Ectodermal cell (in vitro differentiated cells): ENCODE results near the gene NFATC3.

ENCODE experiments used
- H3K27ac ChIP-seq: 2 replicates; pipeline ENCODE4 v1.7.0; 2013; ENCODE audit warnings: mild to moderate bottlenecking, low read depth, low read length; ENCODE audit not compliant: insufficient read depth, poor library complexity, severe bottlenecking
- H3K27me3 ChIP-seq: 2 replicates; pipeline ENCODE4 v1.7.0; 2013; ENCODE audit warnings: mild to moderate bottlenecking, low read length; ENCODE audit not compliant: insufficient read depth, control insufficient read depth, poor library complexity, severe bottlenecking
- H3K36me3 ChIP-seq: one replicate; pipeline ENCODE4 v1.7.0; 2013; ENCODE audit warnings: low read length; ENCODE audit not compliant: control insufficient read depth, insufficient read depth
- H3K4me1 ChIP-seq: one replicate; pipeline ENCODE4 v1.7.0; 2013; ENCODE audit warnings: low read length; ENCODE audit not compliant: control insufficient read depth, insufficient read depth
- H3K4me3 ChIP-seq: 2 replicates; pipeline ENCODE4 v1.7.0; 2013; ENCODE audit warnings: low read depth, low read length, control low read depth; ENCODE audit not compliant: insufficient read depth
- H3K9me3 ChIP-seq: 2 replicates; pipeline ENCODE4 v1.7.0; 2013; ENCODE audit warnings: mild to moderate bottlenecking, low read length, moderate library complexity; ENCODE audit not compliant: control insufficient read depth
- WGBS, 2 experiments: methylation state at CpG; one replicate each; pipeline ENCODE4 v1.1.7; 2013; ENCODE audit warnings: missing lambda C conversion rate in 2 of 2; 5-methylcytosine and 5-hydroxymethylcytosine counted together

NFATC3 gene

DNA sequence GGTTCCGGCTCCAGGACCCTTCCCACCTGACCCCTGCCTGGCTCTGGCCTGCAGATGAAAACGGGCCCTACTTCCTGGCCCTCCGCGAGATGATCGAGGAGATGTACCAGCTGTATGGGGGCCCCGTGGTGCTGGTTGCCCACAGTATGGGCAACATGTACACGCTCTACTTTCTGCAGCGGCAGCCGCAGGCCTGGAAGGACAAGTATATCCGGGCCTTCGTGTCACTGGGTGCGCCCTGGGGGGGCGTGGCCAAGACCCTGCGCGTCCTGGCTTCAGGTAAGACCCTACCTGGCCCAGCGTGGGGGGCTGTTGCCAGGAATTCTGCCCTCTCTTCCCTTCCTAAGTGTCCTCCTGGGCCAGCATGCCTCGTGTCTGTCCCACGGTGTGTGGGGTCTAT is 170.5 kb downstream of the NFATC3 start:
- Histone ChIP-seq H3K4me3 (no peak overlapping the region), H3K36me3 (no peaks in the 10 kb centered on the region), H3K9me3 (no peaks in the 10 kb centered on the region), H3K27ac (no peak overlapping the region), H3K4me1 (peaks cover 5% of the 10 kb centered on the region), H3K27me3 (no peaks in the 10 kb centered on the region)
- 94% methylated on average over 18 of the region's 18 CpGs for WGBS, 2 experiments

DNA sequence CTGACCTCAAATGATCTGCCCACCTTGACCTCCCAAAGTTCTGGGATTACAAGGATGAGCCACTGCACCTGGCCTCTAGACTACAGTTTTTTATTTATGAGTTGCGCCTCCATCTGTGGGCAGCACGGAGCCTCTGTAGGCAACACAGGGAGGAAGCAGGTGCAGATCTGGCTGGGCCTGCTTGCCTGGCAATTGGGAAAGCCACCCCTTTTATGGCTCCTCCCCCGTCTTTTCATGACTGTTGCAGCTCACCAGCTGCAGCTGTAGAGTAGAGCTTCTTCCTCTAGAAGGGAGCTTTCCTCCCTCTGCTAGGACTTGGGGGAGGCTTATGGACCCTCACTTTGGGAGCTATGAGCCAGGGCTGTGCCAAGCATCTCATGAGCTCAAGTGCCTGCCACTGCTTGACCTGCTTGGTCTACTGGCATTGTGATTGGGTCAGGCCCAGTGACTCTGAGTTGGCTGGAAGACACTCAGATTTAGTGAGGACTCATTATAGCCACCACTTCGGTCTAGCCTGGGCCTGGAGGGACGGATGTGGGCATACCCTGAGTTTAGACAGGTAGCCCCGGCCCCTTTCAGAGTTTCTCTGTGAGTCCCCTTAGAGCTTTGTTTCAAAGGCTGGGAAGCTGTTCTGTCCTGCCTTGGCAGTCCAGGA is 172.2 kb downstream of the NFATC3 start:
- WGBS, 2 experiments, result 90 to 94% methylated on average over 6 of the region's 6 CpGs
- Histone ChIP-seq H3K27ac (no peak overlapping the region), H3K4me3 (no peak overlapping the region), H3K4me1 (peaks cover 5% of the 10 kb centered on the region), H3K36me3 (no peaks in the 10 kb centered on the region), H3K9me3 (no peaks in the 10 kb centered on the region), H3K27me3 (no peaks in the 10 kb centered on the region)

DNA sequence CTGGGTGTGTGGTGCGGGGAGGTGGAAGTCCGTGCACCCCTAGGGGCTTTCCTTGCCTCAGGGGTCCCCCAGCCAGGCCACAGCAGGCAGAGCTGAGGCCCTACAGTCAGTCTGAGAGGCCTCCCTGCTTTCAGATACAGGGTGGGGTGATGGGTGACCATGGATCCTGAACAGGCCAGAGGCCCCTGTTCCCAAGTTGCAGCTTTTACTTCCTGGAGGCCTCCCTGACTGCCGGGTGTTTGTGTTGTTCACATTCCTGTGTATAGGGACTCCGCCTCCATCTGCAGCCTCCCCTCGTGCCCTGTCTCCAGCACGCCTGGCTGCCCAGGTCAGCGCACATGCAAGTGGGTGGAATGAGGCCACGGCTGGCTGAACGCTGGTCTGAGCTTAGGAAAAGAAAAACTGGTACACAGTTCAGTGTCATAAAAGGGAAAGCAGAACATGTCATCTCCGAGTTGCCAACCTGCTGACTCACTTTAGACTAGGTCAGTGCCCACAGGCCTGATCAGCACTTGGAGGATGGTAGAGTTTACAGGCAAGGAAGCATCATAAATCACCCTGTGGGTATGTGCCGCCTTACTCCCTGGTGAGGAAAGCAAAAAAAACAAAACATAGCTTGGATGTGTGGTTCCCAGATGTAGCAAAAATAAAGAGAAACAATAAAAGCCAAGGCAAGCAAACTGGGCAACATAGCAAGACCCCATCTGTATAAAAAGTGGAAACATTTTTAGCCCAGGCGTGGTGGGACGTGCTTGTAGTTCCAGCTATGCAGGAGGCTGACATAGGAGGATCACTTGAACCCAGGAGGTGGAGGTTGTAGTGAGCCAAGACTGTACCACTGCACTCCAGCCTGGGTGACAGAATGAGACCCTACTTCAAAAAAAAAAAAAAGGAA is 173.0 kb downstream of the NFATC3 start:
- Histone ChIP-seq H3K9me3 (no peaks in the 10 kb centered on the region), H3K27me3 (peaks cover 2% of the 10 kb centered on the region), H3K4me3 (no peak overlapping the region), H3K27ac (no peak overlapping the region), H3K36me3 (no peaks in the 10 kb centered on the region), H3K4me1 (peaks cover 5% of the 10 kb centered on the region)
- 90% methylated on average over 13 of the region's 13 CpGs for WGBS, 2 experiments

DNA sequence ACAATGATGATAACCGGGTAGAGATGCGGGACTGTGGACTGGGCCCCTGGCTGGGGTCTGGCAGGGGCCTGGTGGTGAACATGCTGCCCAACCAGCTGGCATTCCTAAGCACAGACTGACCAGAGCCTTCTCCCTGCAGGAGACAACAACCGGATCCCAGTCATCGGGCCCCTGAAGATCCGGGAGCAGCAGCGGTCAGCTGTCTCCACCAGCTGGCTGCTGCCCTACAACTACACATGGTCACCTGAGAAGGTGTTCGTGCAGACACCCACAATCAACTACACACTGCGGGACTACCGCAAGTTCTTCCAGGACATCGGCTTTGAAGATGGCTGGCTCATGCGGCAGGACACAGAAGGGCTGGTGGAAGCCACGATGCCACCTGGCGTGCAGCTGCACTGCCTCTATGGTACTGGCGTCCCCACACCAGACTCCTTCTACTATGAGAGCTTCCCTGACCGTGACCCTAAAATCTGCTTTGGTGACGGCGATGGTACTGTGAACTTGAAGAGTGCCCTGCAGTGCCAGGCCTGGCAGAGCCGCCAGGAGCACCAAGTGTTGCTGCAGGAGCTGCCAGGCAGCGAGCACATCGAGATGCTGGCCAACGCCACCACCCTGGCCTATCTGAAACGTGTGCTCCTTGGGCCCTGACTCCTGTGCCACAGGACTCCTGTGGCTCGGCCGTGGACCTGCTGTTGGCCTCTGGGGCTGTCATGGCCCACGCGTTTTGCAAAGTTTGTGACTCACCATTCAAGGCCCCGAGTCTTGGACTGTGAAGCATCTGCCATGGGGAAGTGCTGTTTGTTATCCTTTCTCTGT is 174.0 kb downstream of the NFATC3 start:
- H3K27ac ChIP-seq, result no peak overlapping the region
- H3K9me3 ChIP-seq, result no peaks in the 10 kb centered on the region
- no peaks in the 10 kb centered on the region for H3K36me3 ChIP-seq
- H3K4me1 ChIP-seq, result peaks cover 5% of the 10 kb centered on the region
- WGBS, 2 experiments, result 94 to 95% methylated on average over 27 of the region's 27 CpGs
- H3K4me3 ChIP-seq, result no peak overlapping the region
- H3K27me3 ChIP-seq, result peaks cover 11% of the 10 kb centered on the region

DNA sequence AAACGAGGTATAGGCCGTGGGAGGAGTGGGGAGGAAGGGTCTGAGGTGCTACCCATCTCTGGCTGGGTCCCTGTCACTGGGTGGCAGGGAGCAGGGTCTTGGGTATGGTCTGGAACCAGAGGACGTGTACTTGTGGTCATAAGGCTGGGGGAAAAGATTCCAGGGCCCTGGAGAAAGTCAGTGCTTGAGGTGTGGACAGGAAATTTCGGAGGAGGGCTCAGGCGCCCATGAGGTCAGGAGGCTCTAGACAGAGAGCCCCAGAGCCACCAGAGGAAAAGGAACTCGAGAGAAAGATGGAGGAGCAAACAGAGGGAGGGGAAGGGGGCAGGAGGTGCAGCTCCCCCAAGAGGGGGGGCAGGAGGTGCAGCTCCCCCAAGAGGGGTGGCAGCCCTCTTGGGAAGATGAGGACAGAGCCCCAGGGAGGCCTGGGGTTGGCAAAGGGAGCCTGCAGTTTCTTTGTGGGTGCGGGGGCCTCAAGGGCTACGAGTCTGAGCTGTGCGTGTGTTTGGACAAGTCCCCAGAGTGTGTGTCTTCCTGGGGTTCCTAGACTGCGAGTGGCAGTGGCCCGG is 178.5 kb downstream of the NFATC3 start:
- 46 to 47% methylated on average over 11 of the region's 11 CpGs for WGBS, 2 experiments
- H3K36me3 ChIP-seq, result no peaks in the 10 kb centered on the region
- no peak overlapping the region for H3K27ac ChIP-seq
- H3K4me3 ChIP-seq, result peak overlapping the region; percentile 83
- peaks cover 23% of the 10 kb centered on the region for H3K27me3 ChIP-seq
- peaks cover 14% of the 10 kb centered on the region for H3K4me1 ChIP-seq
- no peaks in the 10 kb centered on the region for H3K9me3 ChIP-seq

DNA sequence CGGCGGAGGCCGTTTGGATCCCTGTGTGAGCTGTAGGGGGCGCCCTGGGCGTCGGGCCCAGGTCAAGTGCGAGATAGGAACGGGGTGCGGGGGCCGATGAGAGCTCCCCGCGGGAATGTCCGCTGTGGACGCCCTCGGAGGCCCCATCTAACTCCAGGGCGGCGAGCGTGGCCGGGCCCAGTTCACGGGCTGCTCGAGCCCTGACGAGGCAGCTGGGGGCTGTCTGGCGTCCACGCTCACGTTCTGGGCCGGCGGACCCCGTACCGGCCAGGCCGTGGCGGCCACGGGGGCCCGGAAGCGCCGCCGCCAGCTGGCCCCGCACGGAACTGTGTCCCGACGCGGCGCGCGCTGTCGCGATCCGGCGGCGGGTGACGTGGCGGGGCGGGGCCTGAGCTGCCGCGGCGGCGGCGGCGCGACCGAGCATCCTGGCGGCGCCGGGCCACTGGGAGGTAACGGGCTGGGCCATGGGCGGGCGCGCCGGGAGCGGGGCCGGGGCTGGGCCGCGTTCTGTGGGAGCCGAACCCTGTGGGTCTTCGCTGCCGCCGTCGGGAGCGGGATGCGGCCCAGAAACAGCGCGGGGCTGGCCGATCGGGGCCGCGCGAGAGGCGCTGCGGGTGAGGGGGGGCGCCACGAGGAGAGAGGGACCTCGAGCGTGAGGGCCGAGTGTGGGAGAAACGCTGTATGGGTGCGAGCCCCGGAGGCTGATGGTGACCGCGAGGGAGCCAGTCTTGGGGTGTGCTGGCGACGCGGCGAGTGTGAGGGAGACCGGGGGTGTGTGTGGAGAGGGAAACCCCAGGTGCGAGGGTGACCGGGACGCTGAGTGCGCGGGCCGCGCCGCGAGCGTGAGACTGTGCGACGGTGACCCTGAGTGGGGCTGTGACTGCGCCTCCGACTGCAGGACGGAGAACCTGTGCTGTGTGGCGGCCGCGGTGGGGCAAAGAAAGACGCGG is 179.2 kb downstream of the NFATC3 start, which contains the start of gene SLC7A6:
TSS of gene SLC7A6 (plus strand) at position 399 of the 950 bp plus-strand sequence. CDS start 10,201 bp downstream, outside the sequence.
- WGBS, 2 experiments, result 1% methylated on average over 123 of the region's 123 CpGs
- H3K9me3 ChIP-seq, result no peaks in the 10 kb centered on the region
- H3K36me3 ChIP-seq, result no peaks in the 10 kb centered on the region
- peaks cover 23% of the 10 kb centered on the region for H3K27me3 ChIP-seq
- H3K4me3 ChIP-seq, result peak within 1 kb of the TSS; percentile 83
- H3K27ac ChIP-seq, result no peak within 1 kb of the TSS
- H3K4me1 ChIP-seq, result peaks cover 17% of the 10 kb centered on the region

DNA sequence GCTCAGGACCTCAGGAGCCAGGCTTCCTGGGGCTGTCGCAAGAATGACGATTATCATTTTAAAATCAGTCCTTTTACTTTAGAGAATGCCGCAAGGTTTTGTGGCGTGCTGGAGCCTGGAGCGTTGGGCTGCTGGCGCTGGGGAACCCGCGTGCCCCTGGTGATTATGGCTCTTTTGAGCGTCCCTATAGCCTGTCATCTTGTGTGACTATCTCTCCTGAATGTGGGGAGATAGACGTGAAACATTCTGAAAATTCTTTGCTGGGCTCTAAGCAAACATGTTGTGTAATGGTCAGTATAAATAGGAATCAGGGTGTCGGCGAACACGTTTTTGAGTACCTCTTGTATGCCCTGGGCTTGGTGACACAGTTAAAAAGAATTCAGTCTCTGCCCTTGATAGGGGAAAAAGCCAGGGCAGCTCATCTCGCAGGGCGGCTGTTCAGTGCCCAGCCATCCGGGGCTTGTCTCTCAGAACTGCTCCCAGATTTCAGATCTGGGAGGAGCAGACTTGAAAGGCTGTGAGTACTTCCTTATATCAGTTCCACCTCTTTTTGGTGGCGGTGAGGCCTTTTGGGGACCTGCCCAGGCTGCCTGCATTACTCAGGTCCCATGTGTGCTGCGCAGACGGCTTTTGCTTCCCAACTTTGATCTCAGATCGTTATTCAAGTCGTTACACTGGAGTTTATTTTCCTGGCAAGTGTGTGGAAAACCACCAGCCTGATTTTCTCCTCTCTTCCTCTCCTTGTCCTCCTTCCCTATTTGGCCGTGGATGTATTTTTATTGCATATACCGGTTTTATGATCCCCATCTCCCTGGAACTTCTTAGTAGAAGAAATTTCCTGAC is 180.1 kb downstream of the NFATC3 start:
- H3K36me3 ChIP-seq, result no peaks in the 10 kb centered on the region
- no peak overlapping the region for H3K27ac ChIP-seq
- peak overlapping the region; percentile 83 for H3K4me3 ChIP-seq
- H3K27me3 ChIP-seq, result peaks cover 23% of the 10 kb centered on the region
- 18 to 23% methylated on average over 23 of the region's 23 CpGs for WGBS, 2 experiments
- no peaks in the 10 kb centered on the region for H3K9me3 ChIP-seq
- H3K4me1 ChIP-seq, result peaks cover 17% of the 10 kb centered on the region

DNA sequence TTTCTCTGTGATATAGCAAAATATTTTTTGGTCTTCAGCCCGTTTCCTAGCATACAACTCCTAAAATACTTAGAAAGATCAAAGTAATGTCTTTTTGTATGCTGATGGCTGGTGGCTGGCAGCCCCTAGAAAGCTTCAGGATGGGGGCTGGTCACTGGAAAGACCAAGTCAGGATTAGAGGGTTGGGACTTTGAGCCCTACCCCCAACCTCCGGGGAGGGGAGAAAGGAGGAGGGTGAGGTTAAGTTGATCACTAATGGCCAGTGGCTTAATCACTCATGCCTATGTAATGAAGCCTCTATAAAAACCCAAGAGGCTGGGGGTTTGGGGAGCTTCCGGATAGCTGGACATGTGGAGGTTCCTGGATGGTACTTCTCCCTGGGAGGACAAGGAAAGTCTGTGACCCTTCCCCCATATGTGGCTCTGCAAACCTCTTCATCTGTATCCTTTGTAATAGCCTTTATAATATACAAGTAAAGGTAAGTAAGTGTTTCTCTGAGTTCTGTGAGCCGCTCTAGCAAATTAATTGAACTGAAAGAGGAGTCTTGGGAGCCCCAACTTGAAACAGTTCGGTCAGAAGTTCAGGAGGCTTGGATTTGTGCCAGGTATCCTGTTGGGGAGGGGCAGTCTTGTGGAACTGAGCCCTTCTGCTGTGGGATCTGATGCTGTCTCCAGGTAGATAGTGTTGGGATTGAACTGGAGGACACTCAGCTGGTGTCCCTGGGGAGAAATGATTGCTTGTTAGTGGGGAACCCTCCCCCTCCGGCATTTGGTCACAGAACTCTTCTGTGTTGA is 182.6 kb downstream of the NFATC3 start:
- H3K36me3 ChIP-seq, result no peaks in the 10 kb centered on the region
- H3K4me3 ChIP-seq, result no peak overlapping the region
- 49 to 59% methylated on average over 5 of the region's 6 CpGs for WGBS, 2 experiments
- H3K9me3 ChIP-seq, result no peaks in the 10 kb centered on the region
- peaks cover 17% of the 10 kb centered on the region for H3K4me1 ChIP-seq
- H3K27me3 ChIP-seq, result peaks cover 23% of the 10 kb centered on the region
- H3K27ac ChIP-seq, result no peak overlapping the region
